OCI-LY7 (cell line): ENCODE data around the gene MYLK4. TPM values are rescaled to one million over a fixed set of nuclear protein-coding genes. Genes with fewer than 3 reads are reported as not detected.

ENCODE experiments used
- BruUV-seq: library from RNA; stranded (reverse); fragments of 400-500 nt; replicated peaks from 2 replicates; lab custom pipeline; 2021; lab: Mats Ljungman, UMichigan
- CTCF ChIA-PET: fragments of 300-600 bp; sonication (Branson Sonifier 250); formaldehyde crosslinking; loops from one replicate; lab custom pipeline; 2022; ENCODE audit warnings: antibody characterized with exemption; ENCODE audit not compliant: unreplicated experiment; lab: Charles Lee
- POLR2A ChIA-PET: fragments of 300-600 bp; sonication (Branson Sonifier 250); formaldehyde crosslinking; loops from one replicate; lab custom pipeline; 2022; ENCODE audit warnings: antibody characterized with exemption; lab: Charles Lee
- DNase-seq: peaks from one replicate; pipeline ENCODE4 v3.0.0-alpha.2; 2015; ENCODE audit warnings: low spot score
- H2AFZ ChIP-seq: fragments of 200-600 bp; sonication (generic), shearing (Covaris generic); 2 replicates; pipeline ENCODE4 v1.6.1; 2014; ENCODE audit warnings: mild to moderate bottlenecking, antibody characterized with exemption, low read length, moderate library complexity
- H3K27ac ChIP-seq: fragments of 200-600 bp; sonication (generic); 2 replicates; pipeline ENCODE4 v1.5.1; 2014; ENCODE audit warnings: mixed run types, low read depth, mild to moderate bottlenecking, moderate library complexity, low read length, inconsistent platforms; ENCODE audit not compliant: poor library complexity, severe bottlenecking
- H3K36me3 ChIP-seq: fragments of 200-600 bp; sonication (generic); 2 replicates; pipeline ENCODE4 v1.6.1; 2014; ENCODE audit warnings: mild to moderate bottlenecking, antibody characterized with exemption, low read length, moderate library complexity, mixed read lengths; ENCODE audit not compliant: insufficient read depth
- H3K4me1 ChIP-seq: fragments of 200-600 bp; sonication (generic); 2 replicates; pipeline ENCODE4 v1.5.1; 2014; ENCODE audit warnings: mild to moderate bottlenecking, low read length; ENCODE audit not compliant: insufficient read depth, poor library complexity, severe bottlenecking
- H3K4me2 ChIP-seq: fragments of 200-600 bp; sonication (generic); 2 replicates; pipeline ENCODE4 v1.6.1; 2014; ENCODE audit warnings: mild to moderate bottlenecking, low read length
- H3K4me3 ChIP-seq: fragments of 200-600 bp; sonication (generic); 2 replicates; pipeline ENCODE4 v1.5.1; 2014; ENCODE audit warnings: mild to moderate bottlenecking, low read depth, low read length; ENCODE audit not compliant: poor library complexity, severe bottlenecking
- H3K79me2 ChIP-seq: fragments of 200-600 bp; sonication (generic); 2 replicates; pipeline ENCODE4 v1.6.1; 2016; ENCODE audit warnings: low read depth, mild to moderate bottlenecking, low read length, moderate library complexity, mixed read lengths; ENCODE audit not compliant: insufficient read depth
- H3K9me2 ChIP-seq: fragments of 200-600 bp; sonication (generic); 2 replicates; pipeline ENCODE4 v1.6.1; 2016; ENCODE audit warnings: mild to moderate bottlenecking, low read length, mixed read lengths; ENCODE audit not compliant: insufficient read depth
- H3K9me3 ChIP-seq: fragments of 200-600 bp; sonication (generic); 2 replicates; pipeline ENCODE4 v1.6.1; 2014; ENCODE audit warnings: mild to moderate bottlenecking, mixed run types, low read length, mixed read lengths
- H4K20me1 ChIP-seq: fragments of 200-600 bp; sonication (generic); 2 replicates; pipeline ENCODE4 v1.6.1; 2014; ENCODE audit warnings: mild to moderate bottlenecking, antibody characterized with exemption, low read length, moderate library complexity, mixed read lengths; ENCODE audit not compliant: insufficient read depth
- CTCF ChIP-seq: fragments of 200-600 bp; sonication (generic); conservative IDR thresholded peaks from 2 replicates; pipeline ENCODE4 v1.5.1; 2014; ENCODE audit warnings: mild to moderate bottlenecking, antibody characterized with exemption, low read length, moderate library complexity, mixed read lengths
- EZH2phosphoT487 ChIP-seq: fragments of 200-600 bp; sonication (generic); IDR thresholded peaks from 2 replicates; pipeline ENCODE4 v1.6.1; 2018; ENCODE audit warnings: low read depth, borderline replicate concordance, mild to moderate bottlenecking, mixed run types, antibody characterized with exemption, low read length, moderate library complexity, mixed read lengths
- intact Hi-C: fragments of 100-400 bp; cut with micrococcal nuclease; formaldehyde crosslinking; loops from one replicate; pipeline ENCODE4 v1.10.0; 2022; ENCODE audit not compliant: unreplicated experiment
- total RNA-seq, 2 experiments: library from RNA; depleted of rRNA in 1 of 2; stranded (reverse); fragments of >200 nt in 1 of 2; shearing (Covaris generic) in 1 of 2; gene quantifications; 2 replicates each; pipeline ENCODE4 v1.2.3, GENCODE V29; 2014 to 2022

Gene MYLK4
- total RNA-seq, 2 experiments from 2014 or later = 0.16 to 0.36 TPM

- ChIA-PET POLR2A (interaction anchor here (1.5 kb wide), 1 partner anchor 11 kb away, joined by 3 read pairs; no protein-coding TSS in a partner anchor), CTCF (no interaction called here)
- Histone ChIP-seq H3K9me3 (no peaks in the 10 kb centered on the region), H3K4me2 (no peak overlapping the region), H2AFZ (no peak overlapping the region), H4K20me1 (peaks cover 12% of the 10 kb centered on the region), H3K79me2 (peaks cover 20% of the 10 kb centered on the region; the same call in 1 of the 2 replicates), H3K9me2 (no peaks in the 10 kb centered on the region), H3K36me3 (peaks cover 98% of the 10 kb centered on the region), H3K4me3 (no peak overlapping the region), H3K4me1 (no peaks in the 10 kb centered on the region), H3K27ac (no peak overlapping the region)
- no TSS peak for BruUV-seq
- intact Hi-C loops = no loop called here
- TF ChIP-seq EZH2phosphoT487 (no peak), CTCF (no peak)
- no peak for DNase-seq
Observed at GRCh38 chr6:2781685-2782355, 31.1 kb upstream of the MYLK4 start.

- no peaks in the 10 kb centered on the region for H3K4me1 ChIP-seq
- no TSS peak for BruUV-seq
- no peak overlapping the region for H3K27ac ChIP-seq
- ChIA-PET POLR2A (interaction anchor here (0.6 to 2.3 kb wide), 4 partner anchors 10 to 201 kb away, joined by 3 to 5 read pairs (median 4); no protein-coding TSS in a partner anchor), CTCF (no interaction called here)
- H3K36me3 ChIP-seq = peaks cover 96% of the 10 kb centered on the region
- no peak overlapping the region for H2AFZ ChIP-seq
- no peak overlapping the region for H3K4me3 ChIP-seq
- H3K79me2 ChIP-seq = peaks cover 35% of the 10 kb centered on the region; the same call in 1 of the 2 replicates
- intact Hi-C loops = no loop called here
- H3K9me2 ChIP-seq = no peaks in the 10 kb centered on the region
- no peak for DNase-seq
- TF ChIP-seq CTCF (no peak), EZH2phosphoT487 (no peak)
- H3K9me3 ChIP-seq = no peaks in the 10 kb centered on the region
- no peak overlapping the region for H3K4me2 ChIP-seq
- H4K20me1 ChIP-seq = peaks cover 12% of the 10 kb centered on the region
Observed at GRCh38 chr6:2780102-2780737, 29.5 kb upstream of the MYLK4 start.
